Ishikawa (cell line): ENCODE measurements around the gene PHKG2.

Experiments
- CEBPB ChIP-seq: IDR thresholded peaks from 2 replicates; pipeline ENCODE4 v1.6.1; 2012
- CREB1 ChIP-seq: IDR thresholded peaks from 2 replicates; pipeline ENCODE4 v1.6.1; 2012; ENCODE audit warnings: low read depth
- EGR1 ChIP-seq: IDR thresholded peaks from 2 replicates; pipeline ENCODE4 v1.6.1; 2012
- EP300 ChIP-seq: IDR thresholded peaks from 2 replicates; pipeline ENCODE4 v1.6.1; 2012; ENCODE audit warnings: borderline replicate concordance
- FOXM1 ChIP-seq: IDR thresholded peaks from 2 replicates; pipeline ENCODE4 v1.6.1; 2012; ENCODE audit warnings: low read depth, borderline replicate concordance
- MAX ChIP-seq: IDR thresholded peaks from 2 replicates; pipeline ENCODE4 v1.6.1; 2012
- NFIC ChIP-seq: IDR thresholded peaks from 2 replicates; pipeline ENCODE4 v1.6.1; 2012
- RAD21 ChIP-seq: IDR thresholded peaks from 2 replicates; pipeline ENCODE4 v1.6.1; 2012; ENCODE audit warnings: low read depth
- REST ChIP-seq: IDR thresholded peaks from 2 replicates; pipeline ENCODE4 v1.6.1; 2012; ENCODE audit warnings: low read depth, mild to moderate bottlenecking
- TAF1 ChIP-seq: IDR thresholded peaks from 2 replicates; pipeline ENCODE4 v1.6.1; 2012; ENCODE audit warnings: low read depth, mild to moderate bottlenecking
- TCF12 ChIP-seq: IDR thresholded peaks from 2 replicates; pipeline ENCODE4 v1.6.1; 2012; ENCODE audit warnings: low read depth
- TEAD4 ChIP-seq: IDR thresholded peaks from 2 replicates; pipeline ENCODE4 v1.6.1; 2012
- USF1 ChIP-seq: IDR thresholded peaks from 2 replicates; pipeline ENCODE4 v1.6.1; 2012
- YY1 ChIP-seq: IDR thresholded peaks from 2 replicates; pipeline ENCODE4 v1.6.1; 2012; ENCODE audit warnings: low read depth
- ZBTB7A ChIP-seq: IDR thresholded peaks from 2 replicates; pipeline ENCODE4 v1.6.1; 2012; ENCODE audit warnings: low read depth

The PHKG2 gene

GRCh38 chr16:30747331-30747730 is 894 bp upstream of the PHKG2 start:
- TF ChIP-seq REST (no peak), EP300 (no peak), RAD21 (no peak), CEBPB (no peak), TAF1 (no peak), FOXM1 (no peak), ZBTB7A (no peak), MAX (no peak), TEAD4 (no peak), NFIC (no peak), CREB1 (no peak), TCF12 (no peak), YY1 (no peak), EGR1 (no peak), USF1 (no peak)

- no peak for TF ChIP-seq NFIC
- no peak for TF ChIP-seq YY1
- no peak for TF ChIP-seq MAX
- no peak for TF ChIP-seq EGR1
- no peak for TF ChIP-seq EP300
- no peak for TF ChIP-seq RAD21
- TF ChIP-seq REST: no peak
- TF ChIP-seq FOXM1: no peak
- TF ChIP-seq TAF1: no peak
- TF ChIP-seq CREB1: no peak
- TF ChIP-seq USF1: no peak
- TF ChIP-seq TEAD4: no peak
- no peak for TF ChIP-seq CEBPB
- no peak for TF ChIP-seq ZBTB7A
- TF ChIP-seq TCF12: no peak
These were observed 615 bp downstream of the PHKG2 start for GRCh38 chr16:30748634-30749445.

GRCh38 chr16:30750201-30750600 is 2.0 kb downstream of the PHKG2 start:
- TF ChIP-seq TAF1: no peak
- no peak for TF ChIP-seq EGR1
- no peak for TF ChIP-seq MAX
- TF ChIP-seq CEBPB: no peak
- TF ChIP-seq YY1: no peak
- no peak for TF ChIP-seq TCF12
- TF ChIP-seq RAD21: no peak
- TF ChIP-seq USF1: no peak
- TF ChIP-seq EP300: no peak
- no peak for TF ChIP-seq TEAD4
- no peak for TF ChIP-seq NFIC

GRCh38 chr16:30750876-30751465 is 2.7 kb downstream of the PHKG2 start:
- no peak for TF ChIP-seq MAX
- TF ChIP-seq REST: no peak
- TF ChIP-seq USF1: no peak
- no peak for TF ChIP-seq RAD21
- TF ChIP-seq CEBPB: no peak
- TF ChIP-seq NFIC: no peak
- no peak for TF ChIP-seq ZBTB7A
- TF ChIP-seq CREB1: no peak
- TF ChIP-seq EP300: no peak
